HG02970 (cell line): ENCODE measurements around the gene DIPK1A.
"Not testable (repeated sequence)": the region's sequence is repeated elsewhere in the genome, so short reads cannot be mapped to it uniquely, and the experiment has no call there.

ENCODE experiments used
- ATAC-seq: cut with Tn5 transposase; IDR thresholded peaks from one replicate; pipeline ENCODE4 v1.9.1; 2021; ENCODE audit warnings: mild to moderate bottlenecking, moderate library complexity, moderate number of reproducible peaks; ENCODE audit not compliant: unreplicated experiment, low FRiP score

Gene DIPK1A

DNA sequence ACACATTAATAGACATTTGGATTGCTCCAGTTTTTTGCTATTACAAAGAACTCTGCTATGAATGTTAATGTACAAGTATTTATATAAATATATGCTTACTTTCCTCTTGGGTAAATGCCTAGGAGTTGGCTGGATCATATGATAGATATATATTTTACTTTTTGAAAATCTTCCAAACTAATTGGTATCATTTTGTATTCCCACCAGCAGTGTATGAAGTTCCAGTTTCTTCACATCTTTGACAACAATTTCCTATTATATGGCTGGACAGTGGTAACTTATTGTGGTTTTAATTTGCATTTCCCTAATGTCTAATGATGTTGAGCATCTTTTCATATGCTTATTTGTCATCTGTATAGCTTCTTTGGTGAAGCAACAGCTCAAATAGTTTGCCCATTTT is 23.8 kb upstream of the DIPK1A start:
- ATAC-seq, result no peak

DNA sequence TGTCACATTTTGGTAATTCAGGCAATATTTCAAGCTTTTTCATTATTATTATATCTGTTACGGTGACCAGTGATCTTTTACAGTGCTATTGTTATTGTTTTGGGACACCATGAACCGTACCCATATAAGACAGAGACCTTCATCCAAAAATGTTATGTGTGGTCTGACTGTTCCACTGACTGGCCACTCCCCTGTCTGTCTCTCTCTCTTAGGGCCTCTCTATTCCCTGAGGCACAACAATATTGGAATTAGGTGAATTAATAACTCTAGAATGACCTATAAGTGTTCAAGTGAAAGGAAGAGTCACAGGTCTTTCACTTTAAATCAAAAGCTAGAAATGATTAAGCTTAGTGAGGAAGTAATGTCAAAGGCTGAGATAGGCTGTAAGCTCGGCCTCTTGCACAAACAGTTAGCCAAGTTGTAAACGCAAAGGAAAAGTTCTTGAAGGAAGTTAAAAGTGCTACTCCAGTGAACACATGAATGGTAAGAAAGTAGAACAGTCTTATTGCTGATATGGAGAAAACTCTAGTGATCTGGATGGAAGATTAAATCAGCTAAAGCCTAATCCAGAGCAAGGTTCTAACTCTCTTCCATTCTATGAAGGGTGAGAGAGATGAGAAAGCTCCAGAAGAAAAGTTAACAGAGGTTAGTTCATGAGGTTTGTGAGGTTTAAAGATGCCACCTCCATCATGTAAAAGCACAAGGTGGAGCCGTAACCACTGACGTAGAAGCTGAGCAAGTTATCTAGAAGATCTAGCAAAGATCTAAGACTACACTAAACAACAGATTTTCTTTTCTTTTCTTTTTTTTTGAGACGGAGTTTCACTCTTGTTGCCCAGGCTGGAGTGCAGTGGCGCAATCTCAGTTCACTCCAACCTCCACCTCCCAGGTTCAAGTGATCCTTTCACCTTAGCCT is 19.7 kb upstream of the DIPK1A start:
- no peak for ATAC-seq

GRCh38 chr1:92975551-92976232 is 14.4 kb upstream of the DIPK1A start:
- peak; percentile 62 for ATAC-seq

DNA sequence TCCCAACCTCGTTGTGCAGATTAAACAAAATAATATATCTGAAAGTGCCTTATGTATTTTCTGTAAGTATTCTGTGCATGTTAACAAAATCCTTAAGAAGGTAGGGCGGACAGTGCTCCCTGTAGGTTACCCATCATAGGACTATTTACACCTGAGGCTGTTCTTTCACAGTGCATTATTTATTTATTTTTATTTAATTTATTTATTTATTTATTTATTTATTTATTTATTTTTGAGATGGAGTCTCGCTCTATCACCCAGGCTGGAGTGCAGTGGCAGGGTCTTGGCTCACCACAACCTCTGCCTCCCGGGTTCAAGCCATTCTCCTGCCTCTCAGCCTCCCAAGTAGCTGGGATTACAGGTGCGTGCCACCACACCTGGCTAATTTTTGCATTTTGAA is 12.8 kb upstream of the DIPK1A start:
- not testable (repeated sequence) for ATAC-seq

GRCh38 chr1:92973203-92973897 is 12.1 kb upstream of the DIPK1A start:
- no peak for ATAC-seq

DNA sequence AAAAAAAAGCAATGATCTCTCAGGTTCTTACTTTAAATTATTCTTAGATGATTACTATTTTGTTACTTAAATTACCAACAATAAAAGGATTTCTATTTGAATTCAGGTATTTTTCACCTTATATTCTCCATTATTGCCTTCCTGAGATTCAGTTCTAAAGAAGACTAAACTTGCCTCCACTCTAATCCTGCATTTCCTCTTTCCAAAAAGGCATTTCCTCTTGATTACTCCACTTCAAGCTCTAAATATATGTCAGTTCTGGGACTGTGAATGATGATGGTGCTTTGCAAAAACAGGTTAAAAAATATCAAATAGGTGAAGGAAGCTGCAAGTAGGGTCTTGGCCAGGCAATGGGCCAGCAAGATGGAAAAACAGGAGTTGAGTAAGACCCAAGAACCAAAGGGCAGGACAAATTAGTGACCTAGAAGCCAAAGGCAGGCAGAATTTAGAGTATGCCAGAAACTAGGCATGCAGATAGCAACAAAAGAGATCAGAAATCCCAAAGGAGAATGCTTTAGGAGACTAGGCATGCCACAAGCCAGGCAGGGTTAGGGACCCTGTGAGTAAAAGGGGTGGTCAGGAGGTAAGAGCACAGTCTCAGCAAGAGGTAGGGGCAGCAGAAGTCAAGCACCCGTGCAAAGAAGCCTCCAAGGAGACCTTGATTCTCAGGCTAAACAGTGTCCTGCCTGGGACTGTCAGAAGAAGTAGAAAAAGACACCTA is 11.3 kb upstream of the DIPK1A start:
- ATAC-seq, result no peak

DNA sequence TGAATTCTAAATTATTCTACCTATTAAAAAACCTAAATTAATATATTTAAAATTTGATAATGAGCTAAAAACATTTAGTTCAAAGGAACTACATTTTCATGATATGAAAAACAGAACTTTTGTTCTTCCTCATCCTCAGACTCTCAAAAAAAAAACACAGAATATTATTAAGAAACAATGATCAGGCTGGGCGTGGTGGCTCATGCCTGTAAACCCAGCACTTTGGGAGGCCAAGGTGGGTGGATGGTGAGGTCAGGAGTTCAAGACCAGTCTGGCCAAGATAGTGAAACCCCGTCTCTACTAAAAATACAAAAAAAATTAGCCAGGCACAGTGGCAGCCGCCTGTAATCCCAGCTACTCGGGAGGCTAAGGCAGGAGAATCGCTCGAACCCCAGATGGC is 10.7 kb upstream of the DIPK1A start:
- ATAC-seq, result not testable (repeated sequence)

DNA sequence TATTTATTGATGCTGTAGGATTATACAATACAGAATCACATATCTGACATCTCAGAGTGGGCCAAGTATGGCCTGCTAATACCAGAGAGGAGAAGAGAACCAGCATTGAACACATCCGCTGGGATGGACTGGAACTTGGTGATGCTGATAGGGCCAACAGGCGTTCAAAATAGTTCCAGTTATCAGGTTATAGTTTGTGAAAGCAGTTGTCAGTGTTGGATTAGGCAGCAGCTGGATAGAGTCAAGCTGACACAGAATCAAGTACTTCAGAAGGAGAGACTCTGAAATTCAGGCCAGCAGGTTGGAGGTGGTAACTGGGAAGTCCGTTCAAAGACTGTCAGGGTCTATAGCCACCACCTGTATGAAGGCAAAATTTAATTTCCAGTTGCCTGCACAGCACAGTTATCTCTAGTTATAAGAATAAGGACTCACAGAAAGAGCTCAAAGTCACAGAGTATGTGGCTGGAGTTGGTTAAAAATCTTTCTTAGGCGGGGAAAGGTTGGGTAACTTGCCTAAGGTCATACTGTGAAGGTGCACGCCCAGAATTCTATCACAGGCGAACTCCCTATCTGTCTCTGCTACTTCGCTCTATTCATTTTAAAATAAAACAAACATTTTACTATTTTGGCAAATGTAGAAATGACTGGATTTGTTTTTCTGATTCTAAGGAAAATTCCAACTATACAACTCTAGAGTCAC is 9.9 kb upstream of the DIPK1A start:
- no peak for ATAC-seq

DNA sequence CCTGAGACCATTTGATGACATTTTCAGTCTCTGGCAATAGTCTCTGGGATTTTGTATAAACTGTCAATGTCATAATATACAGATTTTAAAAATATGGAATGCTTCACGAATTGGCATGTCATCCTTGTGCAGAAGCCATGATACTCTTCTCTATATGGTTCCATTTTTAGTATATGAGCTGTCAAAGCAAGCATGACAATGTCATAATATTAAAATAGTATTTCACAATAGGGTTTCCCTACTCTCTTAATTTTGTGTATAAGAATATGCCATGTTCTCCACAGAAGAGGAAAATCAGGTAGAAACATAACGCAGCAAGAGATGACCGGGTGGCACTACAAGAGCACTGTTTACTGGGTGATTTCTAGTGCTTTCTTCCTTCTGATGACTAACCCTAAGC is 8.3 kb upstream of the DIPK1A start:
- ATAC-seq, result no peak

- no peak for ATAC-seq
Measured at GRCh38 chr1:92968138-92969032, 7.1 kb upstream of the DIPK1A start.

DNA sequence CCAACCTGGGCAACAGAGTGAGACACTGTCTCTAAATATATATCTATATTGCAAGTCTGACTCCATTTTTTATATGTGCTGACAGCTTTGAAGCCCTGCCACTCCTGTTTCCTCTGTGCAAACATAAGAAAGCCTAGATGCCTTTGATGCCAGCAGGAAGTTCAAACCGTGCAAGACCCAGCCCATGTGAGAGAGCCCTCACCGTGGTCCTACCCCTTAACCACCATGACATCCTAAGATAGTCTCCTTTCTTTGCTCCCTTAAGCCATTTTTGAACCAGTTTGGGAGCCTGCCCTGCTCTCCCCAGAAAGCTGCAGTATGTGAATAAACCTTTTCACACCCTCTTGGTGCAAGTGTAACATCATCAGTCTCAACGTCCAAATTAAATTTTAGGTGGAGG is 3.7 kb upstream of the DIPK1A start:
- no peak for ATAC-seq

DNA sequence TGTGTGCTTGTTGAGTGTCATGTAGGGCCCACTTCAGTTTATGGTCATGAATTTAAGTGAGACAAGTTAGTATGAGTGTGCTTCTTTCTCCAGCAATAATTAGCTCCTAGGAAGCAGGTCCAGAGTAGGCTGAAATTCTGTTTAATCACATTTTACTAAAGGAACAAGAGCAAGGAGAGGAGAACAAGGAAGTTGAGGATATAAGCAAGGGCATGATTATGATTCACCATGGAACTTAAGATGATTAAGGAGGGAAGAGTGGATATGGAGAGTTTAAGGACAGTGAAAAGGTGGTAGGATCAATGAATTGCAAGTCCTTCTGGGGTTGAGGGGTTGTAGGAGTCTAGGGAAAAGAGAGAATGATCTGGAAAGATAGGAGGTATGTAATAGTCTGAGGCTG is 3.1 kb upstream of the DIPK1A start:
- ATAC-seq, result no peak

DNA sequence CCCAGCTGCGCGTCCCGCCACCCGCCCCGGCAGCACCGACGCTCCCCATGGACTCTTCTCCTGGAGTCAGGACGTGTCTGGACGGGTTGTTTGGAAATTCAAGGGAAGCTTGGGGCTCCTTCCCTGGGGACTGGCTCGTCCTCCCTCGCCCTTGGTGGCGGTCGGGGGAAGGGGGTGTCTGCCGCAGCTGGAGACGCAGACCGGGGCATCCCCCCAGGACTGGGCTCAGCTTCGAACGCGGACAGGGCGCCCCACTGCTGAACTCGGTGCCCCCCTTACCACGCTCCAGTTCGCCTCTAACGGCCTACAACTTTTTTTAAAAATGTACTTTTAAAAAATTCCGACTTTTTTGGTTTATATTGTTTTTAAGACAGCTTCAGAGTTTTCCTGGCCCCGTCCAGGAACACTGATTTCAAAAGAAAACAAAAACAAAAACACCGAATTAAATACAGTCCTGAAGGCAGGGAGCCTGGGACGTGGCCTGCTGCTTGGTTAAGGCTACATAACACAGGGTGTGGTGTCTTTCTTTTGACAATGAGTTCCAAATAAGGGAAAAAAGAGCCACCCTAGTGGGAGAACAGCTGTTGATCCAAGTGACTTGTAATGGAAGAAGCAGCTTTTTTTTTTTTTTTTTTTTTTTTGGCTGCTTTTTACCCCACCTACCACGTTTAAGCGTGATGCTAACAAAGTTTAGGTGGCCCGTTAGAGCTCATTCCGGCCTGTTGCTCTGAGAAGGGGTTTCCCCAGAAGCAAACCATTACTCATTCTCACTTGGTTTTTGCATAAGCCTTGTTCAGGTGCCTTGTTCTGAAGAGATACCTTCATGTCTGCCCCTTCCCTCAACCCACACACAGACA is 862 bp upstream of the DIPK1A start:
- peak; percentile 47 for ATAC-seq

DNA sequence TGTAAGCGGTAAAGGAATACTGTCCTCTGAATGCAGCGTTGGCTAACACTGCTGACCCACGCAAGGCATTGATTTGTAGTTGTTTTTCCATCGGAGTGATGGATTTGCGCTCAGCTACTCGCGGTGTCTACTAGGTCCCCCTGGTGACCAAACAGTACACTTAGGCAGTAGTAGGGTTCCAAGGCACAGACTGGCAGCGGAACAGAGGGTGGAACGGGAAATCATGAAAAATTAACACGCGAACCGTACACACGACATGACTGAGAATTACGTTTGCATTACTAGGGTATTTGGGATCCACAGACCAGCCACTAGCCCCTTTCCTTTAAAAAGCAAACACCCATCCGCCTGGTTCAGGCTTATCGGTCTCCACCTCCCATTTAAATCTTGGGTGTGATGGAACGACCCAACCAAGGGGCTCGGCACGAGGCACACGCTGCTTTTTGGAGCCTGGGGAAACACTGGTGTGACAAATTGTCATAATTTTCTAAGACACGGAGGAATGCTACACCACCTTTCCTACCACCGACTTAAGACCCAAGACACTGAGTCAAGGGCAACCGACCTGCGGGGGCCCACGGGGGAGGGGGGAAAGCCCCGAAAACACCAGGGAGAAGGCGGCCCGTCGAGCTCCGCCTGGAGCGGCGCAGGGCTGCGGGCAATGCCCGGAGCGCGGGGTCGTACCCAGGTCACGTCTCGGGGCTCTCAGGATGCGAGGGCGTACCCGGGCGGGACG is 699 bp downstream of the DIPK1A start:
- ATAC-seq, result peak; percentile 8

DNA sequence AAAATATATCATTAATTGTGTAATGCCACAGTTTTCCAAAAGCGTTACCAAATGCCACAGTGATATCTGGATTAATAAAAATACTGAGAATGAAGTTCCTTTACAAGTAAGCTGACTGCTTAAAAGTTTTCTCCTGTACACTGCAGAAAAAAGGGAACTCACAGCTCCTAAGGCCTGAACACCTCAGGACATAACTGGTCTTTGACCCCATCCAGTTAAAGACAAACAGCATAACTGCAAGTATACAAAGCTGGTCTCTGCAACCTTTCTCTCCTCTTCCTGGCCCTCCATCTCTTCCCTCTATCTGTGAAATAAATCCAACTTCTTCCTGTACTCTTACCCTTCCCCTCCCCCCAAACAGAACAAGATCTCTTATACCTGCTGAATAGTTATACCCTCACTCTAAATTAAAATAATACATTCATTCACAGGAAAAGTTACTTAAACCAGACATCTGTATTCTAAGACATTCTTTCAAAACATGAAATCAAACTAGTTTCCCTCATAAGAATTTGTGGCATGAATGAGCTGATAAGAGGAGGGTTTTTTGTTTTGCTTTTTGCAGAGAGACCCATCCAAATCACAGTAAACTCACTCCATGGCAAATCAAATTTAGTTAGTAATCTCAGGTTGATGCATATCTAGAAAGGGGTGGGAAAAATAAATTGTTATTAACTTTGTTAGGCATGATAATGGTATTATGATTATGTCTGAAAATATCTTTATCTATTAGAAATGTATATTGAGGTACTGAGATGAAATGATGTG is 2.9 kb downstream of the DIPK1A start:
- ATAC-seq, result no peak

GRCh38 chr1:92957030-92957734 is 4.1 kb downstream of the DIPK1A start:
- ATAC-seq, result no peak
